AG10803 (cell line): ENCODE results near the gene TBC1D32.
"Not testable (repeated sequence)": the region's sequence is repeated elsewhere in the genome, so short reads cannot be mapped to it uniquely, and the experiment has no call there.

Experiments
- DNase-seq: peaks from one replicate; pipeline ENCODE4 v3.0.0; 2010; ENCODE audit warnings: low read depth
- H3K4me3 ChIP-seq: 2 replicates; pipeline ENCODE4 v1.5.1; 2011; ENCODE audit warnings: mild to moderate bottlenecking, low read length, control low read depth
- CTCF ChIP-seq: conservative IDR thresholded peaks from 2 replicates; pipeline ENCODE4 v1.5.1; 2011; ENCODE audit warnings: mild to moderate bottlenecking, low read length, control low read depth, inconsistent platforms

The TBC1D32 gene

GRCh38 chr6:121339639-121340226, 5.5 kb upstream of the TBC1D32 start:
- no peak for DNase-seq
- no peak for TF ChIP-seq CTCF
- no peak overlapping the region for H3K4me3 ChIP-seq

GRCh38 chr6:121338956-121339355, 4.7 kb upstream of the TBC1D32 start:
- DNase-seq: no peak
- no peak for TF ChIP-seq CTCF

GRCh38 chr6:121338366-121338765, 4.1 kb upstream of the TBC1D32 start:
- H3K4me3 ChIP-seq: no peak overlapping the region
- no peak for DNase-seq
- TF ChIP-seq CTCF: no peak

More at GRCh38 chr6:121338956-121339355, 4.7 kb upstream of the TBC1D32 start:
- no peak overlapping the region for H3K4me3 ChIP-seq

- H3K4me3 ChIP-seq: peak overlapping the region; percentile 82
- peak; percentile 18 for DNase-seq
- no peak for TF ChIP-seq CTCF
Observed at GRCh38 chr6:121335087-121336008, 1.1 kb upstream of the TBC1D32 start.

- H3K4me3 ChIP-seq: peak overlapping the region; percentile 82
- not testable (repeated sequence) for DNase-seq
Observed at GRCh38 chr6:121333694-121334093, 586 bp downstream of the TBC1D32 start.

GRCh38 chr6:121333196-121333595, 1.1 kb downstream of the TBC1D32 start:
- no peak for DNase-seq
- TF ChIP-seq CTCF: no peak
- H3K4me3 ChIP-seq: no peak overlapping the region

- DNase-seq: no peak
- TF ChIP-seq CTCF: no peak
- no peak overlapping the region for H3K4me3 ChIP-seq
Observed at GRCh38 chr6:121330516-121330915, 3.8 kb downstream of the TBC1D32 start.
